ENCODE measurements around the gene ATP5PD.
"Not testable (repeated sequence)": the region's sequence is repeated elsewhere in the genome, so short reads cannot be mapped to it uniquely, and the experiment has no call there.

Gene ATP5PD

GRCh38 chr17:75051941-75052340, 5.2 kb upstream of the ATP5PD start:
- no peak for DNase-seq (ENCODE audit: low spot score)

DNA sequence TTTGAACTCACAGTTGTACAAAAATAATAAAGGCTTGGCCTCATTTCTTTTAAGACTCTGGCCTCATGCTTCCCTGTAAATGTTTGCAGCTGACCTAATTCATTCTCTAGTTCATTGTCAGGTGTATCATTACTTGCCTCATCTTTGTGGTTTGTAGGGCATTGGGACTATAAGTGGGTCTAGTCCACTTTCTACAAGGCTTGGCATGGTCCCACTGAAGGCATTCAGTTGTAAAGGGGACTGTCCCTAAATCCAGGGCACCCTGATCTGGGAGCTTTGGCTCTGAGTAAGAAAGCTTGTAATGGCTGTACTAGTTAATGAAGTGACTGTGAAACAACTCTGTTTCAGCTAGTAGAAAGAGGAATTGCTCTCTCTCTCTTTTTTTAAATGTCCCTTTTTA, 2.9 kb upstream of the ATP5PD start:
- no peak for DNase-seq (ENCODE audit: low spot score)

GRCh38 chr17:75049057-75049456, 2.3 kb upstream of the ATP5PD start:
- no peak for DNase-seq (ENCODE audit: low spot score)

- peak; percentile 31 for DNase-seq (ENCODE audit: low spot score)
Measured at GRCh38 chr17:75048249-75048878, 1.6 kb upstream of the ATP5PD start.

- peak; percentile 19 for DNase-seq (ENCODE audit: low spot score)
Measured at GRCh38 chr17:75047398-75048098, 779 bp upstream of the ATP5PD start.

DNA sequence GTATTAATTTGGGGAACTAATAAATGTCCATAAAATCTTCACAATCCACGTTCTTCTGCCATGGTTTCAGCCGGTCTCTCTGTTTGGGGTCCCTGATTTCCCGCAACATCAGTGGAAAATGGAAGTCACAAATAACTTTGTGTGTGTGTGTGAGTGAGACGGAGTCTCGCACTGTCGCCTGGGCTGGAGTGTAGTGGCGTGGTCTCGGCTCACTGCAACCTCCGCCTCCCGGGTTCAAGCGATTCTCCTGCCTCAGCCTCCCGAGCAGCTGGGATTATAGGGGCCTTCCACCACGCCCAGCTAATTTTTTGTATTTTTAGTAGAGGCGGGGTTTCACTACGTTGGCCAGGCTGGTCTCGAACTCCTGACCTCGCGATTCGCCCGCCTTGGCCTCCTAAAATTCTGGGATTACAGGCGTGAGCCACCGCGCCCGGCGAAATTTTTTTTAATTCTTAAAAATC, 793 bp downstream of the ATP5PD start:
- not testable (repeated sequence) for DNase-seq (ENCODE audit: low spot score)

DNA sequence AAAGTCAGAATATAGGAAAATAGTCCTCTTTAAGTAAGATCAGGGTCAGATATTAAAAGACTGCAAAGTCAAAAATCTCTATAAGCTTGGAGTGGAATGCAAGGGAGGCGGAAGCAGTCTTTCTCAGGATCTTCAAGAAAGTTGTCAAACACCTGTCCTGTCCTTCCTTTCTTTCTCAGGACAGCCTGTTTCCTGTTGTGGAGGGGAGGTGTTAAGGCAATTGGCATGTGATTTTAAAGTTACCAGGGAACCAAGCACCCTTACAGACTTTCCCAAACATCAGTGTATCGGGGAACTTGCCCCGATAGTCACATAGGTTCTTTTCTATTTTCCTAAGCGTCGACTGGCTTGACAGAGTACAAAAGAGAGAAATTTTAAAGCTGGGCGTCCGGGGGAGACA, 2.1 kb downstream of the ATP5PD start:
- no peak for DNase-seq (ENCODE audit: low spot score)

- DNase-seq (ENCODE audit: low spot score), result not testable (repeated sequence)
Measured at GRCh38 chr17:75043789-75044188, 3.0 kb downstream of the ATP5PD start.

DNA sequence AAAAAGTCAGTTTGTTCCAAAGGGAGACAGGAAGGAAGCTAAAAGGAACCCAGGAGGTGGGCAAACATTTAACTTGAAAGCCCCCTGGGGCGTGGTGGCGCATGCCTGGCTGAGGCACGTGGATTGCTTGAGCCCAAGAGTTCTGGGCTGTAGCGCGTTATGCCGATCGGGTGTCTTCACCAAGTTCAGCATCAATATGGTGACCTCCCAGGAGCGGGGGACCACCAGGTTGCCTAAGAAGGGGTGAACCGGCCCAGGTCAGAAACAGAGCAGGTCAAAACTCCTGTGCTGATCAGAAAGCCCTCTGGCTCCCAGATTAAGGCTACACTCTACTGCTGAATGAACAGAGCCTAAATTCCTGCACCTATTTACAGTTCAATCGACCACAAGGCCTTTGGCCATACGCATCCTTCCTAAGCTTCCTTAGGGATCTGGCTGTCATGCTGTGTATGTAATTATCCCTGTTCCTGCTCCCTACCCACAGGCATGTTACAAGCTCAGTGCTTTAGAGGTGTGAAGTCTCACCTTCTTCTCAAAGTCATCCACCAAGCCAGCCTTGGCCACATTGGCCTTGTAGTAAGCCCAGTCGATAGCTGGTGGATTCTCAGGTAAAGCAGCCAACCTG, 5.0 kb downstream of the ATP5PD start:
- no peak for DNase-seq (ENCODE audit: low spot score)

GRCh38 chr17:75039238-75039637, 7.5 kb downstream of the ATP5PD start:
- DNase-seq (ENCODE audit: low spot score), result no peak

GRCh38 chr17:75036643-75037268, 10.0 kb downstream of the ATP5PD start:
- peak; percentile 77 for DNase-seq (ENCODE audit: low spot score)

- peak; percentile 72 for DNase-seq (ENCODE audit: low spot score)
Measured at GRCh38 chr17:75034236-75034908, 12.4 kb downstream of the ATP5PD start.

- DNase-seq (ENCODE audit: low spot score), result peak; percentile 85
Measured at GRCh38 chr17:75033346-75034235, 13.2 kb downstream of the ATP5PD start.

DNA sequence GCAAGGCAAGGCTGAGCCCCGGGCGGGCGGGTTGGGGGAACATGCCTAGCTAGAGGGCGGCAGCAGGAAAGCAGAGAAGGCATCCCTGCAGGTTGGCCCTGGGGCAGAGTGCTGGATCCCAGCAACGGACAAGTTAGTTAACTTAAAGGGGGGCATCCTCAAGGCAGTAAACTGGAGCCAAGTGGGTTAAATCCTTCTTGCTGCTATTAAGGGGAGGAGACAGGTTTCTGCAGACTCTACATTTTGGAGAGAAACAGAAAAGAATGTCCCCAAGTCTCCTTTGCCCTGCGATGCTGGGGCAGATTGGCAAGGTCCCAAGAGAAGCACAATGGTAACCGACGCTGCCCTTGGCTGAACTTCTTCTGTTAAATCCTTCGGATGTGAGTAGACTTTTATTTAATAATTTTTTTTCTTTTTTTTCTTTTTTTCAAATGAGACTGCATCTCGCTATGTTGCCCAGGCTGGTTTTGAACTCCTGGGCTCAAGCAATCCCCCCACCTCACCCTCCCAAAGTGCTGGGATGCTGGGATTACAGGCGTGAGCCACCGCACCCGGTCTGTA, 14.0 kb downstream of the ATP5PD start:
- DNase-seq (ENCODE audit: low spot score), result no peak

GRCh38 chr17:75031972-75032719, 14.6 kb downstream of the ATP5PD start:
- peak; percentile 89 for DNase-seq (ENCODE audit: low spot score)

DNA sequence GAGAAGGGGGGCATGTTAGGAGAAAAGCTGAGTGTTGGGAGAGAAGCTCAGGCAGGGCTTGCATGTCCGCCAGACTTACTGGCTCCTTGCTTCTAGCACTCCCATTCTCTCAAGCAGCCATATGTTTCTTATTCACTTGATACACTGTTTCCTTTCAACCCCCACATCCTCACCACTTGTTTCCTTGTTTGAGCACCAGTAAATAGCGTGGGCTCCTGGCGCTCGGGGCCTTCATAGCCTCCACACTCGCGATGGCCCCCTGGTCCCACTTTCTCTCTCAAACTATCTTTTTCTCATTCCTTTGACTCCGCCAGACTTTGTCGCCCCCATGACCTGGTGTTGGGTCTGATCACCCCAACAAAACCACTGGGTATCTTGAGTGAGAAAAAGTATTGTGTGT, 16.6 kb downstream of the ATP5PD start:
- DNase-seq (ENCODE audit: low spot score), result no peak

DNA sequence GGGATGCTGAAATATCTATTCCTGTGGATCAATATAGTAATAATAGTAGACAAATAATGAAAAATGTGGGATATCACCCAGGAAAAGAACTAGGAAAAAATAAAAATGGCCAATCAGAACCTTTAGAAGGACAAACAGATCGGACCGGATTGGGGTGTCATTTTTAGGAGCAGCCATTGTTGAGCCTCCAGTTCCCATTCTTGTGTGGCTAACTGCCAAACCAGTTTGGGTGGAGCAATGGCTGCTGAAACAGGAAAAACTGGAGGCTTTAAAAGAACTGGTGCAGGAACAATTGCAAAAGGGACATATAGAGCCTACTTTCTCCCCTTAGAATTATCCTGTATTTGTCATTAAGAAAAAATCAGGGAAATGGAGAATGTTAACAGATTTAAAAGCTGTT, 20.1 kb downstream of the ATP5PD start:
- DNase-seq (ENCODE audit: low spot score), result not testable (repeated sequence)

DNA sequence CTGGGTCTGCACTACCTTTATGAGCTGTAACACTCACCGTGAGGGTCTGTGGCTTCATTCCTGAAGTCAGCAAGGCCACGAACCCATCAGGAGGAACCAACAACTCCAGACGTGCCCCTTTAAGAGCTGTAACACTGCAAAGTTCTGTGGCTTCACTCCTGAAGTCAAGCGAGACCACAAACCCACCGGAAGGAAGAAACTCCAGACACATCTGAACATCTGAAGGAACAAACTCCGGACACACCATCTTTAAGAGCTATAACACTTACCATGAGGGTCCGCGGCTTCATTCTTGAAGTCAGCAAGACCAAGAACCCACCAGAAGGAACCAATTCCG, 21.4 kb downstream of the ATP5PD start:
- DNase-seq (ENCODE audit: low spot score), result not testable (repeated sequence)

DNA sequence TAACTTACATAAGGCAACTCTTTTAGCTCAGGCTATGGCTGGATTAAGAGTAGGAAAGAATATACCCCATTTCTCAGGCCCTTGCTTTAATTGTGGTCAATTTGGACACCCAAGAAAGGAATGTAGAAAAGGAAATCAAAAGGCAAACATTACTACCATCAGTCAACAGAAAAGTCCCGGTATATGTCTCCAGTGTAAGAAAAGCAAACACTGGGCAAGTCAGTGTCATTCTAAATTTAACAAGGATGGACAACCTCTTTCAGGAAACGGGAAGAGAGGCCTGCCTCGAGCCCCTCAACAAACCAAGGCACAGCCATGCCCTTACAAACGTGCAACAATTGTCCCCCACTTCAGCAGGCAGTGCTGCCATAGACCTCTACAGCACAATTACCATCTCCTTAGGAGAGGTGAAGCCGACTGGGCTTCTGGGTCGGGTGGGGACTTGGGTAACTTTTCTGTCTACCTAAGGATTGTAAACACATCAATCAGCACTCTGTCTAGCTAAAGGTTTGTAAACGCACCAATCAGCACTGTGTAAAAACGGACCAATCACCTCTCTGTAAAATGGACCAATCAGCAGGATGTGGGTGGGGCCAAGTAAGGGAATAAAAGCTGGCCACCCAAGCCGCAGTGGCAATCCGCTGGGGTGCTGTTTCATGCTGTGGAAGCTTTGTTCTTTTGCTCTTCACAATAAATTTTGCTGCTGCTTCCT, 21.9 kb downstream of the ATP5PD start:
- no peak for DNase-seq (ENCODE audit: low spot score)

Measured in AG08396 (cell line).